Measurements from ENCODE around the gene EXOC4.

The EXOC4 gene

DNA sequence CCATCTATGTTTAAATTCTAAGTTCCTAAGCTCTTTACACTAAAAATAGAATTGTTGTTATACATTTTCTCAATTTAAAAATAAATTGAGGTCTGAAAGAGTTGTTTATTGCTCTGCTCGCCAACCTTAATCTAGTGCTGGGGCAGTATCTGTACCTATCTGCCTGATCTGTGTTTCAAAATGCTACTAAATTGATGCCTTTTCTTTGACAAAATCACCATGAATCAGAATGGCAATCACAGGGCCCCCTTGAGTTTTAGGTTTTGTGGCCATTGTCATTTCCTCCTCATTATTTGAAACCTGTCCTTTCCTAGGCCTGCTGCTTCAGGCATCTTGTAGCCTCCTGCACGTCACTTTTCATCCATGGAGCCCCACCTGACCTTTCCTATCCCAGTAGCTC is 301.5 kb downstream of the EXOC4 start:
- no peak for TF ChIP-seq Cebpa-rat (IDR thresholded peaks at IDR 0.05)
- H3K4me2 ChIP-seq, result no peak overlapping the region
- no peak overlapping the region for H3K4me3 ChIP-seq
- peaks cover 5 to 10% (median 7%) of the 10 kb centered on the region in 10 experiments; a peak in 19 of 20 replicates for H3K4me1 ChIP-seq
- peaks cover 0 to 27% (median 0%) of the 10 kb centered on the region in 11 experiments; a peak in 3 of 22 replicates for H4K20me1 ChIP-seq
- H3K9me3 ChIP-seq (replicated peaks in 1 of 11), result no peaks in the 10 kb centered on the region
- H3K36me3 ChIP-seq, result 0 out of 22 replicates have a peak, but pooled peaks cover 0 to under 1% (median 0%) of the 10 kb centered on the region in 11 experiments
- H3K27ac ChIP-seq, result no peak overlapping the region
- no peaks in the 10 kb centered on the region for H3K27me3 ChIP-seq
- no peak overlapping the region for H3K9ac ChIP-seq

DNA sequence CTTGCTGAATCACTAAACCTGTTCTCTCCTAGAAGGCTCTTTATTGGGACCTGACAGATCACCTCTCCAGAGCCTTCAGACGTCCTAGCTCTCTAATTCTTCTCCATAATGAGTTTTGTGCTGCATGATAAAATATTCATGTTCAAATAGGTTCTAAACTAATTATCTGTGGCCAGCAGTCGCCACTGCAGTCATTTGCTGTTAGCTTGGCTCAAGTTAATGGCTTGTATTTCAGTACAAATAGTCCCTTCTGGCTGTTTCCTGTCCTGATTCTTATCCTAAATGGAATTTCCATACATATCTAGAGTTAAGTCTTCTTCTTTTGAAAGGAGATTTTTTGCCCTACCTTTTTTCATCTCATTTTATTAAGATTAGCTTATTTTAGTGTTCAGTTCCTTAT is 303.2 kb downstream of the EXOC4 start:
- no peaks in the 10 kb centered on the region for H3K27me3 ChIP-seq

DNA sequence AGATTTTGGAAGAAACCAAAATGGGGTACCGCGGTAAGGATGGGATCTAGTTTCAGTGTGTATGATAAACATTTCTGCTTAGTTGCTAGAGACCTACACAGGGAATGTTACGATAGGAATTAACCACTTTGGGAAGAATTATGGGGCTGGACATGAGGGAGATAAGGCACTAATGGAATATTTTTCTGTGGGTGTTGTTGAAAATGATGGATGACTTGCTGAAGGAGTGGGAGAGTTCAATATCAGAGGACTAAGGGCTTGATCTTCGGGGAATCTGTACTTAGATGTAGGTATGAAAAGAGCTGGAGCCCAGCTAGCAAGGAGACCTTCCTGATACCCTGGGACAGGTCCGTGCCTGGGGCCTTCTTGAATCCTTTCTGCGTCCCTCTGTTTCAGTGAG is 303.7 kb downstream of the EXOC4 start:
- no peak for TF ChIP-seq Cebpa-rat (IDR thresholded peaks at IDR 0.05)
- H3K4me3 ChIP-seq, result no peak overlapping the region

More for the DNA sequence above, 303.2 kb downstream of the EXOC4 start:
- peaks cover 5 to 10% (median 7%) of the 10 kb centered on the region in 10 experiments; a peak in 19 of 20 replicates for H3K4me1 ChIP-seq
- TF ChIP-seq Cebpa-rat (IDR thresholded peaks at IDR 0.05), result no peak
- H3K36me3 ChIP-seq, result peaks cover 0 to 13% (median 0%) of the 10 kb centered on the region in 11 experiments; a peak in 2 of 22 replicates
- H3K4me2 ChIP-seq, result no peak overlapping the region
- H3K9me3 ChIP-seq (replicated peaks in 1 of 11), result no peaks in the 10 kb centered on the region
- H3K9ac ChIP-seq, result no peak overlapping the region
- no peak overlapping the region for H3K27ac ChIP-seq
- H3K4me3 ChIP-seq, result no peak overlapping the region
- H4K20me1 ChIP-seq, result peaks cover 0 to 20% (median 0%) of the 10 kb centered on the region in 11 experiments; a peak in 2 of 22 replicates

DNA sequence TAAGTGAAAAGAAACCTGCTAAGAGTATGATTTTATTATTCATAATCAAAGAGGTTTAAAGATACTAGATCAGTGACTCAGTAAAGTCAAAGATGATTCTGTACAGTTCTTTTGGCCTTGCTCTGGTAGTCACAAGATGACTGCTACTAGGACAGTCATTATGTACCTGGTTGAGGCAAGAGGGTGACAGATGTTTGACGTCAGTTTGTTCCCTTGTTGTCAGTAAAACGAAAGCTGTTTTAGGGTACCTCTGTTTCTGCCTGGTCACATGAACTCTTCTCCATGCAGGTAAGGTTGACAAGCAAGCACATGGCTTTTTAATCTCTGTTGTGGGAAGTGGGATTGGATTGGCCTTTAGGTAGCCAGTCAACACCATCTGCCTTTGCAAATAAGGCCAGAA is 308.0 kb downstream of the EXOC4 start:
- H3K9me3 ChIP-seq (replicated peaks in 1 of 11), result no peaks in the 10 kb centered on the region
- peaks cover 5 to 10% (median 7%) of the 10 kb centered on the region in 10 experiments; a peak in 19 of 20 replicates for H3K4me1 ChIP-seq
- no peak overlapping the region for H3K27ac ChIP-seq
- no peak overlapping the region for H3K4me3 ChIP-seq
- no peak for TF ChIP-seq Cebpa-rat (IDR thresholded peaks at IDR 0.05)
- H4K20me1 ChIP-seq, result peaks cover 0 to 16% (median 0%) of the 10 kb centered on the region in 11 experiments; a peak in 3 of 22 replicates
- H3K27me3 ChIP-seq, result no peaks in the 10 kb centered on the region
- H3K4me2 ChIP-seq, result no peak overlapping the region
- H3K36me3 ChIP-seq, result peaks cover 0 to 13% (median 0%) of the 10 kb centered on the region in 11 experiments; a peak in 3 of 22 replicates
- H3K9ac ChIP-seq, result no peak overlapping the region

More for the DNA sequence above, 303.7 kb downstream of the EXOC4 start:
- H3K4me1 ChIP-seq, result peaks cover 5 to 10% (median 7%) of the 10 kb centered on the region in 10 experiments; a peak in 19 of 20 replicates
- H3K9ac ChIP-seq, result no peak overlapping the region
- no peak overlapping the region for H3K4me2 ChIP-seq
- no peaks in the 10 kb centered on the region for H3K9me3 ChIP-seq (replicated peaks in 1 of 11)
- H3K27me3 ChIP-seq, result no peaks in the 10 kb centered on the region
- peaks cover 0 to 13% (median 0%) of the 10 kb centered on the region in 11 experiments; a peak in 3 of 22 replicates for H3K36me3 ChIP-seq
- H4K20me1 ChIP-seq, result peaks cover 0 to 17% (median 0%) of the 10 kb centered on the region in 11 experiments; a peak in 2 of 22 replicates
- H3K27ac ChIP-seq, result no peak overlapping the region

DNA sequence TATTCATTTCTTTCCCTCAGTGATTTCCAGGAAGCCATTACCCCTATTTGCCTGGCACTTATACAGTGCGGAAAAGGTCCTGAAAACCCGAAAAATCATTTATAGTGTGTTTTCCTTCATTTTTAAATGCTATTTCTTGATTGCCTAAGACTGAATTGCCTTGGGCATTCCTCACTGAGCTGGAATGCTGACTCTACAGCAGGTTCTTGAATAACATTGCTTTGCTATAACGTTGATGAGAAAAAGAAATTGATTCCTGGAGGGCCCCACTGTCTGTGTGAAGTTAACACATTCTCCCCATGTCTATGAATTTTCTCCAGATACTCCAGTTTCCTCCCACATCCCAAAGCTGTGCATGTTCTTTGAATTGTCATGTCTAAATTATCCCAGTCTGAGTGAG is 308.5 kb downstream of the EXOC4 start:
- Histone ChIP-seq H3K9me3 (replicated peaks in 1 of 11) (no peaks in the 10 kb centered on the region), H3K9ac (no peak overlapping the region), H3K4me2 (no peak overlapping the region), H3K27me3 (no peaks in the 10 kb centered on the region), H3K27ac (no peak overlapping the region), H4K20me1 (peaks cover 0 to 16% (median 0%) of the 10 kb centered on the region in 11 experiments; a peak in 3 of 22 replicates), H3K36me3 (peaks cover 0 to 13% (median 0%) of the 10 kb centered on the region in 11 experiments; a peak in 3 of 22 replicates), H3K4me3 (no peak overlapping the region), H3K4me1 (peaks cover 5 to 10% (median 7%) of the 10 kb centered on the region in 10 experiments; a peak in 19 of 20 replicates)
- TF ChIP-seq Cebpa-rat (IDR thresholded peaks at IDR 0.05), result no peak

DNA sequence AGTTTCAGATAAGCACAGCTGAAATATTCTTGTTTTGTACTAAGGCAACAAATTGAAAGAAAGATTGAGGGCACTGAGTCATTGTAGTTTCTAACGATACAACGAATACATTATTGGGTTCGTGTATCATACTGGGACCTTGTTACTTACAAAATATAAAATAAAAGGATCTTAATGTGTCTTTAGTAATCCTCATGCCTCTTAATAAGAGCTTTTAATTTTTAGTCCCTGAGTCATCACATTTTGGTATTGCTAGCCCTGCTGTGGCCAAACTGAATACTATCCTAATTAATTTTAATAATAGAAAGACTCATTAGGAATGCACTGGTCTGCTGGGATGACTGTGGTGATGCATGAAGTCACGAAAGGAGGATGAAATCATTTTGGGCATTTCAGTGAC is 309.7 kb downstream of the EXOC4 start:
- Histone ChIP-seq H3K36me3 (peaks cover 0 to 13% (median 0%) of the 10 kb centered on the region in 11 experiments; a peak in 3 of 22 replicates), H3K4me3 (no peak overlapping the region), H3K27ac (no peak overlapping the region), H3K9me3 (replicated peaks in 1 of 11) (no peaks in the 10 kb centered on the region), H3K4me1 (peaks cover 4 to 8% (median 4%) of the 10 kb centered on the region in 10 experiments; a peak in 19 of 20 replicates), H3K27me3 (no peaks in the 10 kb centered on the region), H3K4me2 (no peak overlapping the region), H4K20me1 (peaks cover 0 to 13% (median 0%) of the 10 kb centered on the region in 11 experiments; a peak in 3 of 22 replicates), H3K9ac (no peak overlapping the region)
- no peak for TF ChIP-seq Cebpa-rat (IDR thresholded peaks at IDR 0.05)

DNA sequence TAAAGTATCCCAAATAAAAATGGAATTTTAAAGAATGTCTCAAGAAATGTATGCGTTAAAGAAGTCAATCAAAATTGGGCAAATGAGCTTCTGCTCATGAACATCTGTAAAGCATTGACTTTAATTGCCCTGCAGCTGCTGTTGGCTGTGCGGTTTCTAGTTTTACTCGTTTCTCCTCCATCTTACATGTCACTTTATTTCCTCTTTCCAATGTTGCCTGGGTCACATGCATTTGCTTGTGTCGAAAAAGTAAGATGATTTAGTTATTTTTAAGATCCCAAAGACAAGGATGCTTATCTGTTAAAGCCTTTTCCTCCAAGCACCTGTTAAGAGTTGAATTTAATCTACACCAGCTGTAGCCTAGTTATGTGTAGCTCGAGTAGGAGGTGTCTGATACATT is 310.4 kb downstream of the EXOC4 start:
- Histone ChIP-seq H3K36me3 (peaks cover 0 to 13% (median 0%) of the 10 kb centered on the region in 11 experiments; a peak in 3 of 22 replicates), H3K27ac (no peak overlapping the region), H3K4me1 (peaks cover 0 to 2% (median 0%) of the 10 kb centered on the region in 10 experiments; a peak in 4 of 20 replicates), H3K4me2 (no peak overlapping the region), H3K27me3 (no peaks in the 10 kb centered on the region), H3K9ac (no peak overlapping the region), H4K20me1 (peaks cover 0 to 13% (median 0%) of the 10 kb centered on the region in 11 experiments; a peak in 3 of 22 replicates), H3K4me3 (no peak overlapping the region), H3K9me3 (replicated peaks in 1 of 11) (no peaks in the 10 kb centered on the region)
- no peak for TF ChIP-seq Cebpa-rat (IDR thresholded peaks at IDR 0.05)

DNA sequence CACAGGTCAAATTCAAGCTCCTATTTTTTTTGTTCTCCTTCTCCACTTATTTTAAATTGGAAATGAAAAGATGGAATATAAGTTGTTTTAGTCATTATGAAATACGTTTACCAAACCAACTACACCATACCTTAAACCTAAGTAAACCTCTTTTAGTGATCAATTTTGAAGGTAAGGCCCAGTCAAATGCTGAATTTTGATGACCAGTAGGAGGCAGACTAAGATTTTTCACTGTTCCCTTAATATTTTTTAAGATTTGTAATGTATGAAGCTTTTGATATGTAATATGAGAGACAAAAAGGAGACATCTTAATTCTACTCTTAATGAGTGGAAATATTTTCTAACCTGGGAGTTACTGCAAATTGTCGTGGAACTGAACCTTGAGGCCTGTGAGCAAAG is 311.6 kb downstream of the EXOC4 start:
- Histone ChIP-seq H3K4me1 (no peaks in the 10 kb centered on the region), H4K20me1 (peaks cover 0 to 13% (median 0%) of the 10 kb centered on the region in 11 experiments; a peak in 3 of 22 replicates), H3K4me3 (no peak overlapping the region), H3K9me3 (replicated peaks in 1 of 11) (no peaks in the 10 kb centered on the region), H3K27me3 (no peaks in the 10 kb centered on the region), H3K36me3 (peaks cover 0 to 12% (median 0%) of the 10 kb centered on the region in 11 experiments; a peak in 3 of 22 replicates), H3K4me2 (no peak overlapping the region), H3K27ac (no peak overlapping the region), H3K9ac (no peak overlapping the region)
- TF ChIP-seq Cebpa-rat (IDR thresholded peaks at IDR 0.05), result no peak

DNA sequence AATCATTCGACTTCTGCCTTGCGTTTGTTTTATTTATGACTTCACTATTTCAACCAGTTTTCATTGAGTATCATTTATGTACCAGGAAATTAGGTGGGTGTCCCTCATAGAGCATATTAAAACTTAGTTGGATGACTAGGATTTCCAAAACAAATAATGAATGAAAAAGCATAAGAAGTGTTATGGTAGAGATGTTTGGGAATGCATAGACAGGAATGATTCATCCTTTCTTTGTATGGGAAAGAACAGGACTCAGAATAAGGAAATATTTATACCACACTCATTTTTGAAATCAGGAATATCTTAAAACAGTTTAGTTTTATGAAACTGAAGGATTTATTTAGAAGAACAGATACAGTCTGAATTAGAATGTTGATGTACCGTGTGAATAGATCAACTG is 315.7 kb downstream of the EXOC4 start:
- Histone ChIP-seq H3K4me2 (no peak overlapping the region), H3K27ac (no peak overlapping the region), H3K27me3 (no peaks in the 10 kb centered on the region), H3K9ac (no peak overlapping the region), H4K20me1 (peaks cover 0 to 12% (median 0%) of the 10 kb centered on the region in 11 experiments; a peak in 3 of 22 replicates), H3K4me1 (no peaks in the 10 kb centered on the region), H3K4me3 (no peak overlapping the region), H3K9me3 (replicated peaks in 1 of 11) (no peaks in the 10 kb centered on the region), H3K36me3 (peaks cover 0 to 3% (median 0%) of the 10 kb centered on the region in 11 experiments; a peak in 3 of 22 replicates)
- TF ChIP-seq Cebpa-rat (IDR thresholded peaks at IDR 0.05), result no peak
